DND-41 (cell line): ENCODE results near the gene TMEM14B.

Source experiments
- ATAC-seq: fragments of 200-7000 bp; cut with Tn5 transposase; 3 replicates; pipeline ENCODE4 v1.9.1; 2021; ENCODE audit warnings: low read depth; ENCODE audit not compliant: insufficient read depth
- DNase-seq: peaks from one replicate; pipeline ENCODE4 v3.0.0-alpha.2; 2020
- H2AFZ ChIP-seq: 2 replicates; pipeline ENCODE4 v1.6.0; 2012; ENCODE audit warnings: low read depth, low read length
- H3K27ac ChIP-seq: 2 replicates; pipeline ENCODE4 v1.5.1; 2012; ENCODE audit warnings: low read length, inconsistent platforms
- H3K27me3 ChIP-seq: fragments of 200-600 bp; sonication (generic); 2 replicates; pipeline ENCODE4 v1.6.0; 2012; ENCODE audit warnings: low read length, mild to moderate bottlenecking, inconsistent platforms; ENCODE audit not compliant: insufficient read depth, poor library complexity
- H3K36me3 ChIP-seq: 2 replicates; pipeline ENCODE4 v1.5.1; 2012; ENCODE audit warnings: low read length, inconsistent platforms; ENCODE audit not compliant: insufficient read depth
- H3K4me1 ChIP-seq: 2 replicates; pipeline ENCODE4 v1.5.1; 2012; ENCODE audit warnings: mild to moderate bottlenecking, low read length; ENCODE audit not compliant: insufficient read depth
- H3K4me2 ChIP-seq: 2 replicates; pipeline ENCODE4 v1.6.0; 2012; ENCODE audit warnings: mild to moderate bottlenecking, moderate library complexity, low read length, inconsistent platforms; ENCODE audit not compliant: insufficient read depth
- H3K4me3 ChIP-seq, 2 experiments: fragments of 200-600 bp in 1 of 2; shearing (Covaris generic) in 1 of 2; 2 replicates each; pipeline ENCODE4 v1.5.1; 2012 to 2016; ENCODE audit warnings: inconsistent platforms in 2 of 2, low read length in 2 of 2, mild to moderate bottlenecking in 2 of 2, low read depth in 1 of 2, moderate library complexity in 1 of 2
- H3K79me2 ChIP-seq: 2 replicates; pipeline ENCODE4 v1.6.0; 2012; ENCODE audit warnings: low read length, inconsistent platforms; ENCODE audit not compliant: insufficient read depth
- H3K9ac ChIP-seq: 2 replicates; pipeline ENCODE4 v1.6.0; 2012; ENCODE audit warnings: low read depth, mild to moderate bottlenecking, inconsistent platforms, low read length, moderate library complexity
- H3K9me3 ChIP-seq: 2 replicates; pipeline ENCODE4 v1.5.1; 2012; ENCODE audit warnings: low read length, moderate library complexity, mild to moderate bottlenecking, inconsistent platforms; ENCODE audit not compliant: insufficient read depth, severe bottlenecking
- H4K20me1 ChIP-seq: 2 replicates; pipeline ENCODE4 v1.6.0; 2012; ENCODE audit warnings: low read length; ENCODE audit not compliant: insufficient read depth
- CTCF ChIP-seq: IDR thresholded peaks from 2 replicates; pipeline ENCODE4 v1.5.1; 2012; ENCODE audit warnings: borderline replicate concordance, low read length, moderate library complexity, mild to moderate bottlenecking; ENCODE audit not compliant: poor library complexity, severe bottlenecking; ENCODE audit errors: extremely low read depth
- EZH2 ChIP-seq: IDR thresholded peaks from 3 replicates; pipeline ENCODE4 v1.6.1; 2012; ENCODE audit warnings: borderline replicate concordance, low read depth, mild to moderate bottlenecking, moderate library complexity, low read length, inconsistent platforms; ENCODE audit not compliant: severe bottlenecking

TMEM14B gene

GRCh38 chr6:10723567-10723881 is 24.1 kb upstream of the TMEM14B start:
- H3K9me3 ChIP-seq, result peaks cover 2% of the 10 kb centered on the region
- peak overlapping the region; percentile 86 for H2AFZ ChIP-seq
- no peaks in the 10 kb centered on the region for H4K20me1 ChIP-seq
- H3K9ac ChIP-seq, result peak overlapping the region; percentile 91
- no peaks in the 10 kb centered on the region for H3K27me3 ChIP-seq
- TF ChIP-seq EZH2 (no peak), CTCF (no peak)
- H3K36me3 ChIP-seq, result peaks cover 28% of the 10 kb centered on the region
- peak overlapping the region; percentile 61 for H3K4me2 ChIP-seq
- no peak for ATAC-seq
- peak overlapping the region; percentile 49 to 72; a peak in 3 of 4 replicates for H3K4me3 ChIP-seq
- DNase-seq, result no peak
- peaks cover 54% of the 10 kb centered on the region for H3K79me2 ChIP-seq
- peak overlapping the region; percentile 95 for H3K27ac ChIP-seq
- peaks cover 68% of the 10 kb centered on the region for H3K4me1 ChIP-seq

GRCh38 chr6:10725044-10725443 is 22.6 kb upstream of the TMEM14B start:
- peak overlapping the region; percentile 61; the same call in 1 of the 2 replicates for H3K4me2 ChIP-seq
- peaks cover 52% of the 10 kb centered on the region for H3K79me2 ChIP-seq
- no peaks in the 10 kb centered on the region for H3K27me3 ChIP-seq
- H3K27ac ChIP-seq, result peak overlapping the region; percentile 43; the same call in 1 of the 2 replicates
- no peak overlapping the region; the same call in 1 of the 2 replicates for H3K9ac ChIP-seq
- no peak for ATAC-seq
- peaks cover 42% of the 10 kb centered on the region for H3K36me3 ChIP-seq
- peaks cover 56% of the 10 kb centered on the region for H3K4me1 ChIP-seq
- no peak overlapping the region for H2AFZ ChIP-seq
- TF ChIP-seq CTCF (no peak), EZH2 (no peak)
- no peak for DNase-seq
- H3K9me3 ChIP-seq, result no peaks in the 10 kb centered on the region
- no peaks in the 10 kb centered on the region for H4K20me1 ChIP-seq
- no peak overlapping the region for H3K4me3 ChIP-seq

GRCh38 chr6:10725716-10726115 is 21.9 kb upstream of the TMEM14B start:
- Histone ChIP-seq H3K9me3 (no peaks in the 10 kb centered on the region), H2AFZ (no peak overlapping the region), H3K27ac (no peak overlapping the region), H3K79me2 (peaks cover 49% of the 10 kb centered on the region), H3K27me3 (no peaks in the 10 kb centered on the region), H3K4me1 (peaks cover 51% of the 10 kb centered on the region), H3K4me3 (no peak overlapping the region), H3K36me3 (peaks cover 48% of the 10 kb centered on the region), H3K9ac (no peak overlapping the region), H4K20me1 (no peaks in the 10 kb centered on the region), H3K4me2 (no peak overlapping the region)
- no peak for DNase-seq
- no peak for TF ChIP-seq EZH2
- TF ChIP-seq CTCF, result no peak
- ATAC-seq, result no peak

DNA sequence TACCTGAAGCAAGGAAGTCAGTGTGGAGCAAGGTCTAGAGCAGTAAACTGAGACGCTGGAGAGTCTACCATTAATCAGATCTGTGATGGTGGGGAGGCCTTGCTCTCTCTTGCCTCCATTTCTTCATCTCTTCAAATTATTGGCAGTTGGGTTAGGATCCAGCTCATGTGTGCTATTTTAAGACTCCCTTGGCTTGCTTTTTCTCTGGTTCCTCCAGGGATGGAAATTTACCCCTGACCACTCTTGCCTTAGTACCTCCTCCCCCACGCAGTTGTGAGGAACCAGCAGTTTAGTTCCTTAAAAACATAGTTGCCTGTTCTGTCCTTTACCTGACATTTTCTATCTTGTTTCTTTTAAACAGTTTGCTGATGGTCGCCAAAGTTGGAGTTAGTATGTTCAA is 17.4 kb upstream of the TMEM14B start:
- H3K36me3 ChIP-seq, result peaks cover 64% of the 10 kb centered on the region

More for the DNA sequence above, 17.4 kb upstream of the TMEM14B start:
- ATAC-seq, result no peak
- Histone ChIP-seq H3K27ac (no peak overlapping the region), H3K4me3 (no peak overlapping the region), H2AFZ (no peak overlapping the region), H3K27me3 (no peaks in the 10 kb centered on the region), H3K9me3 (no peaks in the 10 kb centered on the region), H3K9ac (no peak overlapping the region), H4K20me1 (no peaks in the 10 kb centered on the region), H3K4me2 (no peak overlapping the region), H3K4me1 (peaks cover 12% of the 10 kb centered on the region; the same call in 1 of the 2 replicates), H3K79me2 (peaks cover 13% of the 10 kb centered on the region)
- DNase-seq, result no peak
- TF ChIP-seq EZH2 (no peak), CTCF (no peak)
